WI38 (cell line): ENCODE measurements around the gene TTBK2.

Experiments
- H3K4me3 ChIP-seq: 2 replicates; pipeline ENCODE4 v1.5.1; 2011; ENCODE audit warnings: low read depth, mild to moderate bottlenecking, control low read depth, low read length
- CTCF ChIP-seq: IDR thresholded peaks from 2 replicates; pipeline ENCODE4 v1.5.1; 2012; ENCODE audit warnings: low read depth, mild to moderate bottlenecking, control low read depth, low read length

TTBK2 gene

GRCh38 chr15:42868683-42869082 is 51.9 kb downstream of the TTBK2 start:
- no peak overlapping the region for H3K4me3 ChIP-seq
- no peak for TF ChIP-seq CTCF

GRCh38 chr15:42863572-42864239 is 56.9 kb downstream of the TTBK2 start:
- TF ChIP-seq CTCF, result no peak
- H3K4me3 ChIP-seq, result no peak overlapping the region

DNA sequence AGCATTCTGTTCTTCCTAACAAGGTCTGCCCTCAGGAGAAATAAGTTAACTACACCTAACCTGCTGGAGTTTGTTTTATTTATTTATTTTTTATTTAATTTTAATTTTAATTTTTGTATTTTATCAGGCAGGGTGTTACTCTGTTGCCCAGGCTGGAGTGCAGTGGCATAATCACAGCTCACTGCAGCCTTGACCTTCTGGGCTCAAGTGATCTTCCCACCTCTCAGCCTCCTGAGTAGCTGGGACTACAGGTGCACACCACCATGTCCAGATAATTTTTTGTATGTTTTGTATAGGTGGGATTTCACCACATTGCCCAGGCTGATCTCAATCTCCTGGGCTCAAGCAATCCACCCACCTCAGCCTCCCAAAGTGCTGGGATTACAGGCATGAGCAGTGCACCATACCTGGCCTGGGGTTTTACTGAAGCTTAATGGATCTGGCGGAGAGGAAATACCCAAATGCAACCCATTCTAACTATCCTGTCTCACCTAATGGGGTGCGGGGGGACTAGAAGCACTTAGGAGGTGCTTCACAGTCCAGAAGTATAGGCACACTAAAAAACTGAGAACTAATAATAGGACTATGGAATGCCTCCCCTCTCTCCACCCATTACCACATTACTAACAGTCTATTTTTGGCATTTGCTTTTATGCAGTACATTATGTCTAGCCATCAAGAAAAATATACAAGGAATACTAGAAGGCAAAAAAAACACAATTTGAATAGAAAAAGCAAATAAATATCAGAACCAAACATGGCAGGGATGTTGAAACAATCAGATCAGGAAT is 61.4 kb downstream of the TTBK2 start:
- no peak overlapping the region for H3K4me3 ChIP-seq
- no peak for TF ChIP-seq CTCF

- H3K4me3 ChIP-seq, result no peak overlapping the region
- no peak for TF ChIP-seq CTCF
Measured at GRCh38 chr15:42858540-42858939, 62.0 kb downstream of the TTBK2 start.

DNA sequence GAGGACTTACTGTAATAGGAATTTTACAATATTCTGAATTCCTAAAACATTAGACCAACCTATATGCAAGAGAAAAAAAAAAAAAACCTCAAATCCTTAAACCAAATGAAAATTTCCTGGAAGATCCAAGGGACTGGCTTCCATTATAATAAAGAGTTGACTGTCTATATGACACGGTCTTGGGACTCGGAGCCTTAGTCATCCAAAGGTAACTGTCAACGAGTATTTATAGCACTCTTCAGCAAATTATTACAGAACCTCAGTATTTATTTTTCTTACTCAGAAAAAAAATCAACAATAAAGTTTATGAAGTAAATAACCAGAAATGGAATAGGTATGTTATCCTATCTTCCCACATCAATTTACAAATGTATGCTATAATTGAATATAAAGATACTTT is 66.0 kb downstream of the TTBK2 start:
- no peak for TF ChIP-seq CTCF
- no peak overlapping the region for H3K4me3 ChIP-seq

GRCh38 chr15:42849836-42850235 is 70.7 kb downstream of the TTBK2 start:
- no peak for TF ChIP-seq CTCF
- no peak overlapping the region for H3K4me3 ChIP-seq

- TF ChIP-seq CTCF, result no peak
Measured at GRCh38 chr15:42848846-42849245, 71.7 kb downstream of the TTBK2 start.

More at GRCh38 chr15:42848846-42849245, 71.7 kb downstream of the TTBK2 start:
- no peak overlapping the region for H3K4me3 ChIP-seq
